ENCODE results near the gene CASZ1. TPM values are rescaled to one million over a fixed set of nuclear protein-coding genes. Genes with fewer than 3 reads are reported as not detected.
A peak's percentile ranks its signal among the peaks of the same experiment; 100 is the strongest.

CASZ1 gene
- total and polyA plus RNA-seq, 2 experiments from 2014 or later = 6.2 to 6.7 TPM

DNA sequence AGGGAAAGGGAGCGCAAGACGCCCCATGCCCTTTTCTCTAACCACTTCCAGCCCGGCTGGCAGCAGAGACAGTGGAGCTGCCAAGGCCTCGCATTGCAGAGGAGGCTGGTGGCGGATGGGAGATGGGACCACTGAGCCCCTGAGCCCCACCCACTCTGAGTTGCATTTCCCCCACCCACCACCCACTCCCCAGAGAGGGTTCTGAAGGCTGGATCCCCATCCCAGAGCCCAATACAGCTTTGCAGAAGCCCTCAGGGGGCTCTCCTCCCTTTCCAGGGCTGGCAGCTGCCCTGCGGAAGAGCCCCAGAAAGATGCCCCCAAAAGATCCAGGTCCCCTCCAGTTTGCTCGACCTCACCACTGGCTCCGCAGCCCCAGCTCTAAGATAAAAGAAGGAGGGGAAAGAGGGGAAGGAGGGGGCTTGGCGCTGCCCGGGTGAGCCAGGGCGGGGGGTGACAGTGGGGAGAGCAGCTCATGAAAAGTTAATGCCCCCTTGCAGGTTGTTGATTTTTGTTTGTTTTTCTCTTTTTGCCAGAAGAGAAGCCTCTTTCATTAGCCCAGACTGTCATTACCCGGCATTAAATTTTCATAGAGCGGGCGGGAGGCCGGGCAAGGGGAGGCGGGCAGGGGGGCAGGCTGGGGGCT lies 38.4 kb upstream of the CASZ1 start:
- Mint-ChIP-seq H3K4me3 (peak overlapping the region; percentile 50; the same call in 2 of the 3 replicates), H3K27ac (no peak overlapping the region)
- no peak; the same call in 2 of the 3 replicates for ATAC-seq

More for the DNA sequence above, 38.4 kb upstream of the CASZ1 start:
- Histone ChIP-seq H3F3A (replicated peaks; ENCODE audit: low read depth) (peaks cover 9% of the 10 kb centered on the region; the same call in 1 of the 2 replicates), H2AFZ (peak overlapping the region; percentile 93), H3K4me1 (ENCODE audit: insufficient read depth) (peaks cover 39% of the 10 kb centered on the region), H3K27me3 (ENCODE audit: insufficient read depth) (no peaks in the 10 kb centered on the region), H3K9me2 (ENCODE audit: insufficient read depth) (no peaks in the 10 kb centered on the region), H3K4me2 (peak overlapping the region; percentile 78), H3K79me2 (replicated peaks; ENCODE audit: insufficient read depth) (no peaks in the 10 kb centered on the region), H3K4me3 (peak overlapping the region; percentile 50), H3K36me3 (ENCODE audit: insufficient read depth) (no peaks in the 10 kb centered on the region), H4K20me1 (replicated peaks; ENCODE audit: insufficient read depth) (no peaks in the 10 kb centered on the region), H3K27ac (ENCODE audit: low read depth) (no peak overlapping the region)
- TF ChIP-seq POLR2AphosphoS5 (IDR thresholded peaks at IDR 0.05; ENCODE audit: low read depth) = no peak
- TF ChIP-seq ZNF331 (CRISPR knock-in tag; IDR thresholded peaks at IDR 0.05; ENCODE audit: low read depth) = no peak
- TF ChIP-seq, protein P1, sequence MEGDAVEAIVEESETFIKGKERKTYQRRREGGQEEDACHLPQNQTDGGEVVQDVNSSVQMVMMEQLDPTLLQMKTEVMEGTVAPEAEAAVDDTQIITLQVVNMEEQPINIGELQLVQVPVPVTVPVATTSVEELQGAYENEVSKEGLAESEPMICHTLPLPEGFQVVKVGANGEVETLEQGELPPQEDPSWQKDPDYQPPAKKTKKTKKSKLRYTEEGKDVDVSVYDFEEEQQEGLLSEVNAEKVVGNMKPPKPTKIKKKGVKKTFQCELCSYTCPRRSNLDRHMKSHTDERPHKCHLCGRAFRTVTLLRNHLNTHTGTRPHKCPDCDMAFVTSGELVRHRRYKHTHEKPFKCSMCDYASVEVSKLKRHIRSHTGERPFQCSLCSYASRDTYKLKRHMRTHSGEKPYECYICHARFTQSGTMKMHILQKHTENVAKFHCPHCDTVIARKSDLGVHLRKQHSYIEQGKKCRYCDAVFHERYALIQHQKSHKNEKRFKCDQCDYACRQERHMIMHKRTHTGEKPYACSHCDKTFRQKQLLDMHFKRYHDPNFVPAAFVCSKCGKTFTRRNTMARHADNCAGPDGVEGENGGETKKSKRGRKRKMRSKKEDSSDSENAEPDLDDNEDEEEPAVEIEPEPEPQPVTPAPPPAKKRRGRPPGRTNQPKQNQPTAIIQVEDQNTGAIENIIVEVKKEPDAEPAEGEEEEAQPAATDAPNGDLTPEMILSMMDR (conservative IDR thresholded peaks at IDR 0.05; ENCODE audit: low read depth in 2 of 2) = no peak
- TF ChIP-seq EZH2phosphoT487 (IDR thresholded peaks at IDR 0.05; ENCODE audit: unreplicated experiment) = no peak
- no peak for TF ChIP-seq STAT1 (IDR thresholded peaks at IDR 0.05; ENCODE audit: unreplicated experiment)
- no peak for TF ChIP-seq ZNF114 (CRISPR knock-in tag; IDR thresholded peaks at IDR 0.05)
- TF ChIP-seq EZH2 (IDR thresholded peaks at IDR 0.05; ENCODE audit: low read depth, unreplicated experiment) = no peak
- no peak for TF ChIP-seq NANOG (IDR thresholded peaks at IDR 0.05; ENCODE audit: borderline replicate concordance)
- TF ChIP-seq, protein P2, sequence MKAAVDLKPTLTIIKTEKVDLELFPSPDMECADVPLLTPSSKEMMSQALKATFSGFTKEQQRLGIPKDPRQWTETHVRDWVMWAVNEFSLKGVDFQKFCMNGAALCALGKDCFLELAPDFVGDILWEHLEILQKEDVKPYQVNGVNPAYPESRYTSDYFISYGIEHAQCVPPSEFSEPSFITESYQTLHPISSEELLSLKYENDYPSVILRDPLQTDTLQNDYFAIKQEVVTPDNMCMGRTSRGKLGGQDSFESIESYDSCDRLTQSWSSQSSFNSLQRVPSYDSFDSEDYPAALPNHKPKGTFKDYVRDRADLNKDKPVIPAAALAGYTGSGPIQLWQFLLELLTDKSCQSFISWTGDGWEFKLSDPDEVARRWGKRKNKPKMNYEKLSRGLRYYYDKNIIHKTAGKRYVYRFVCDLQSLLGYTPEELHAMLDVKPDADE (IDR thresholded peaks at IDR 0.05) = no peak
- TF ChIP-seq, protein P3, sequence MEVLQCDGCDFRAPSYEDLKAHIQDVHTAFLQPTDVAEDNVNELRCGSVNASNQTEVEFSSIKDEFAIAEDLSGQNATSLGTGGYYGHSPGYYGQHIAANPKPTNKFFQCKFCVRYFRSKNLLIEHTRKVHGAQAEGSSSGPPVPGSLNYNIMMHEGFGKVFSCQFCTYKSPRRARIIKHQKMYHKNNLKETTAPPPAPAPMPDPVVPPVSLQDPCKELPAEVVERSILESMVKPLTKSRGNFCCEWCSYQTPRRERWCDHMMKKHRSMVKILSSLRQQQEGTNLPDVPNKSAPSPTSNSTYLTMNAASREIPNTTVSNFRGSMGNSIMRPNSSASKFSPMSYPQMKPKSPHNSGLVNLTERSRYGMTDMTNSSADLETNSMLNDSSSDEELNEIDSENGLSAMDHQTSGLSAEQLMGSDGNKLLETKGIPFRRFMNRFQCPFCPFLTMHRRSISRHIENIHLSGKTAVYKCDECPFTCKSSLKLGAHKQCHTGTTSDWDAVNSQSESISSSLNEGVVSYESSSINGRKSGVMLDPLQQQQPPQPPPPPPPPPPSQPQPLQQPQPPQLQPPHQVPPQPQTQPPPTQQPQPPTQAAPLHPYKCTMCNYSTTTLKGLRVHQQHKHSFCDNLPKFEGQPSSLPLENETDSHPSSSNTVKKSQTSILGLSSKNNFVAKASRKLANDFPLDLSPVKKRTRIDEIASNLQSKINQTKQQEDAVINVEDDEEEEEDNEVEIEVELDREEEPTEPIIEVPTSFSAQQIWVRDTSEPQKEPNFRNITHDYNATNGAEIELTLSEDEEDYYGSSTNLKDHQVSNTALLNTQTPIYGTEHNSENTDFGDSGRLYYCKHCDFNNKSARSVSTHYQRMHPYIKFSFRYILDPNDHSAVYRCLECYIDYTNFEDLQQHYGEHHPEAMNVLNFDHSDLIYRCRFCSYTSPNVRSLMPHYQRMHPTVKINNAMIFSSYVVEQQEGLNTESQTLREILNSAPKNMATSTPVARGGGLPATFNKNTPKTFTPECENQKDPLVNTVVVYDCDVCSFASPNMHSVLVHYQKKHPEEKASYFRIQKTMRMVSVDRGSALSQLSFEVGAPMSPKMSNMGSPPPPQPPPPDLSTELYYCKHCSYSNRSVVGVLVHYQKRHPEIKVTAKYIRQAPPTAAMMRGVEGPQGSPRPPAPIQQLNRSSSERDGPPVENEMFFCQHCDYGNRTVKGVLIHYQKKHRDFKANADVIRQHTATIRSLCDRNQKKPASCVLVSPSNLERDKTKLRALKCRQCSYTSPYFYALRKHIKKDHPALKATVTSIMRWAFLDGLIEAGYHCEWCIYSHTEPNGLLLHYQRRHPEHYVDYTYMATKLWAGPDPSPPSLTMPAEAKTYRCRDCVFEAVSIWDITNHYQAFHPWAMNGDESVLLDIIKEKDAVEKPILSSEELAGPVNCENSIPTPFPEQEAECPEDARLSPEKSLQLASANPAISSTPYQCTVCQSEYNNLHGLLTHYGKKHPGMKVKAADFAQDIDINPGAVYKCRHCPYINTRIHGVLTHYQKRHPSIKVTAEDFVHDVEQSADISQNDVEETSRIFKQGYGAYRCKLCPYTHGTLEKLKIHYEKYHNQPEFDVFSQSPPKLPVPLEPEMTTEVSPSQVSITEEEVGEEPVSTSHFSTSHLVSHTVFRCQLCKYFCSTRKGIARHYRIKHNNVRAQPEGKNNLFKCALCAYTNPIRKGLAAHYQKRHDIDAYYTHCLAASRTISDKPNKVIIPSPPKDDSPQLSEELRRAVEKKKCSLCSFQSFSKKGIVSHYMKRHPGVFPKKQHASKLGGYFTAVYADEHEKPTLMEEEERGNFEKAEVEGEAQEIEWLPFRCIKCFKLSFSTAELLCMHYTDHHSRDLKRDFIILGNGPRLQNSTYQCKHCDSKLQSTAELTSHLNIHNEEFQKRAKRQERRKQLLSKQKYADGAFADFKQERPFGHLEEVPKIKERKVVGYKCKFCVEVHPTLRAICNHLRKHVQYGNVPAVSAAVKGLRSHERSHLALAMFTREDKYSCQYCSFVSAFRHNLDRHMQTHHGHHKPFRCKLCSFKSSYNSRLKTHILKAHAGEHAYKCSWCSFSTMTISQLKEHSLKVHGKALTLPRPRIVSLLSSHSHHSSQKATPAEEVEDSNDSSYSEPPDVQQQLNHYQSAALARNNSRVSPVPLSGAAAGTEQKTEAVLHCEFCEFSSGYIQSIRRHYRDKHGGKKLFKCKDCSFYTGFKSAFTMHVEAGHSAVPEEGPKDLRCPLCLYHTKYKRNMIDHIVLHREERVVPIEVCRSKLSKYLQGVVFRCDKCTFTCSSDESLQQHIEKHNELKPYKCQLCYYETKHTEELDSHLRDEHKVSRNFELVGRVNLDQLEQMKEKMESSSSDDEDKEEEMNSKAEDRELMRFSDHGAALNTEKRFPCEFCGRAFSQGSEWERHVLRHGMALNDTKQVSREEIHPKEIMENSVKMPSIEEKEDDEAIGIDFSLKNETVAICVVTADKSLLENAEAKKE (CRISPR knock-in tag; IDR thresholded peaks at IDR 0.05) = no peak
- TF ChIP-seq CREB1 (CRISPR knock-in tag; IDR thresholded peaks at IDR 0.05; ENCODE audit: low read depth) = no peak
- TF ChIP-seq JUNB (IDR thresholded peaks at IDR 0.05; ENCODE audit: unreplicated experiment) = no peak
- TF ChIP-seq, protein P4, sequence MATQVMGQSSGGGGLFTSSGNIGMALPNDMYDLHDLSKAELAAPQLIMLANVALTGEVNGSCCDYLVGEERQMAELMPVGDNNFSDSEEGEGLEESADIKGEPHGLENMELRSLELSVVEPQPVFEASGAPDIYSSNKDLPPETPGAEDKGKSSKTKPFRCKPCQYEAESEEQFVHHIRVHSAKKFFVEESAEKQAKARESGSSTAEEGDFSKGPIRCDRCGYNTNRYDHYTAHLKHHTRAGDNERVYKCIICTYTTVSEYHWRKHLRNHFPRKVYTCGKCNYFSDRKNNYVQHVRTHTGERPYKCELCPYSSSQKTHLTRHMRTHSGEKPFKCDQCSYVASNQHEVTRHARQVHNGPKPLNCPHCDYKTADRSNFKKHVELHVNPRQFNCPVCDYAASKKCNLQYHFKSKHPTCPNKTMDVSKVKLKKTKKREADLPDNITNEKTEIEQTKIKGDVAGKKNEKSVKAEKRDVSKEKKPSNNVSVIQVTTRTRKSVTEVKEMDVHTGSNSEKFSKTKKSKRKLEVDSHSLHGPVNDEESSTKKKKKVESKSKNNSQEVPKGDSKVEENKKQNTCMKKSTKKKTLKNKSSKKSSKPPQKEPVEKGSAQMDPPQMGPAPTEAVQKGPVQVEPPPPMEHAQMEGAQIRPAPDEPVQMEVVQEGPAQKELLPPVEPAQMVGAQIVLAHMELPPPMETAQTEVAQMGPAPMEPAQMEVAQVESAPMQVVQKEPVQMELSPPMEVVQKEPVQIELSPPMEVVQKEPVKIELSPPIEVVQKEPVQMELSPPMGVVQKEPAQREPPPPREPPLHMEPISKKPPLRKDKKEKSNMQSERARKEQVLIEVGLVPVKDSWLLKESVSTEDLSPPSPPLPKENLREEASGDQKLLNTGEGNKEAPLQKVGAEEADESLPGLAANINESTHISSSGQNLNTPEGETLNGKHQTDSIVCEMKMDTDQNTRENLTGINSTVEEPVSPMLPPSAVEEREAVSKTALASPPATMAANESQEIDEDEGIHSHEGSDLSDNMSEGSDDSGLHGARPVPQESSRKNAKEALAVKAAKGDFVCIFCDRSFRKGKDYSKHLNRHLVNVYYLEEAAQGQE (IDR thresholded peaks at IDR 0.05; ENCODE audit: unreplicated experiment) = no peak
- no peaks in the 10 kb centered on the region; the same call in 2 of the 3 replicates for H3K36me3 Mint-ChIP-seq (ENCODE audit: low read depth)
- H3K4me1 Mint-ChIP-seq = peaks cover 47% of the 10 kb centered on the region
- peaks cover 30% of the 10 kb centered on the region for H3K27me3 Mint-ChIP-seq (ENCODE audit: insufficient read depth, low read depth, poor library complexity)
- DNase-seq (ENCODE audit: low spot score) = no peak
- H3K9me3 Mint-ChIP-seq = no peaks in the 10 kb centered on the region
